ENCODE measurements around the gene C3orf20. TPM values are rescaled to one million over a fixed set of nuclear protein-coding genes. Genes with fewer than 3 reads are reported as not detected.

Gene C3orf20
- polyA plus RNA-seq, 1 donor from 2014 or later: not detected

DNA sequence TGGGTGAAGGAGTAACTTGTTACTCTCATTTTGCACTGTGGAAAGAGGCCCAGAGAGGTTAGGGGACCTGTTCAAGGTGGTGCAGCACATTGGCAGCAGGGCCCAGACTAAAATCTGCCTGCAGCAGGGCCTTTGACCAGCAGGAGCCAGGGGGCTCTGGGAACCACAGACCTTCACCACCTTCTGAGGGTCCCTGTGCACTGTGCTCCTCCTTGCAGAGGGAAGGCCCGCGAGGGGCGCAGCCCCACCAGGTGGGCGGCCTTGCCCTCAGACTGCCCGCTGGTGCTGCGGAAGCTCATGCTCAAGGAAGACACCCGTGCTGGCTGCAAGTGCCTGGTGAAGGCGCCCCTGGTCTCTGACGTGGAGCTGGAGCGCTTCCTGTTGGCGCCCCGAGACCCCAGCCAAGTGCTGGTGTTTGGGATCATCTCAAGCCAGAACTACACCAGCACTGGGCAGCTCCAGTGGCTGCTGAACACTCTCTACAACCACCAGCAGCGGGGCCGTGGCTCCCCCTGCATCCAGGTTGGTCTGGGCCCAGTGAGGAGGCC, 82.3 kb downstream of the C3orf20 start:
- Histone ChIP-seq H3K79me2 (replicated peaks; ENCODE audit: insufficient read depth, low read length) (no peaks in the 10 kb centered on the region), H2AFZ (ENCODE audit: low read depth, low read length) (no peak overlapping the region), H4K20me1 (ENCODE audit: insufficient read depth) (no peaks in the 10 kb centered on the region), H3K4me2 (ENCODE audit: low read length) (no peak overlapping the region), H3K27ac (ENCODE audit: low read length) (no peak overlapping the region), H3F3A (ENCODE audit: insufficient read depth, low read length, poor library complexity, severe bottlenecking) (no peaks in the 10 kb centered on the region), H3K9me2 (ENCODE audit: insufficient read depth, low read length) (no peaks in the 10 kb centered on the region), H3K27me3 (ENCODE audit: insufficient read depth, low read depth, low read length) (no peaks in the 10 kb centered on the region), H3K36me3 (ENCODE audit: insufficient read depth, low read length) (no peaks in the 10 kb centered on the region), H3K9ac (ENCODE audit: low read length) (no peak overlapping the region), H3K9me3 (ENCODE audit: low read length) (no peaks in the 10 kb centered on the region), H3K4me3 (ENCODE audit: low read length) (no peak overlapping the region)
- TF ChIP-seq EZH2 (IDR thresholded peaks at IDR 0.05; ENCODE audit: borderline replicate concordance, insufficient read depth, low read length, poor library complexity, severe bottlenecking): no peak
- no peak for TF ChIP-seq MXI1 (conservative IDR thresholded peaks at IDR 0.05; ENCODE audit: poor library complexity, severe bottlenecking)
- TF ChIP-seq SMC3 (conservative IDR thresholded peaks at IDR 0.05; ENCODE audit: poor library complexity): no peak

GRCh38 chr3:14758297-14758696, 83.4 kb downstream of the C3orf20 start:
- no peaks in the 10 kb centered on the region for H3K79me2 ChIP-seq (replicated peaks; ENCODE audit: insufficient read depth, low read length)
- H3K9ac ChIP-seq (ENCODE audit: low read length): no peak overlapping the region
- H2AFZ ChIP-seq (ENCODE audit: low read depth, low read length): no peak overlapping the region
- no peaks in the 10 kb centered on the region for H3K9me2 ChIP-seq (ENCODE audit: insufficient read depth, low read length)
- no peaks in the 10 kb centered on the region for H3K27me3 ChIP-seq (ENCODE audit: insufficient read depth, low read depth, low read length)
- TF ChIP-seq CTCF (IDR thresholded peaks at IDR 0.05; ENCODE audit: poor library complexity, severe bottlenecking): no peak
- TF ChIP-seq RAD21 (conservative IDR thresholded peaks at IDR 0.05): no peak
- TF ChIP-seq POLR2AphosphoS5 (IDR thresholded peaks at IDR 0.05): no peak
- no peak for TF ChIP-seq EZH2 (IDR thresholded peaks at IDR 0.05; ENCODE audit: borderline replicate concordance, insufficient read depth, low read length, poor library complexity, severe bottlenecking)
- no peak for TF ChIP-seq TAF1 (IDR thresholded peaks at IDR 0.05; ENCODE audit: low read depth)
- TF ChIP-seq SMC3 (conservative IDR thresholded peaks at IDR 0.05; ENCODE audit: poor library complexity): no peak
- no peak for TF ChIP-seq EP300 (conservative IDR thresholded peaks at IDR 0.05; ENCODE audit: poor library complexity, severe bottlenecking)
- no peaks in the 10 kb centered on the region for H4K20me1 ChIP-seq (ENCODE audit: insufficient read depth)
- H3F3A ChIP-seq (ENCODE audit: insufficient read depth, low read length, poor library complexity, severe bottlenecking): no peaks in the 10 kb centered on the region
- H3K4me3 ChIP-seq (ENCODE audit: low read length): no peak overlapping the region
- H3K4me2 ChIP-seq (ENCODE audit: low read length): no peak overlapping the region
- no peaks in the 10 kb centered on the region for H3K36me3 ChIP-seq (ENCODE audit: insufficient read depth, low read length)
- H3K9me3 ChIP-seq (ENCODE audit: low read length): no peaks in the 10 kb centered on the region
- no peak overlapping the region for H3K27ac ChIP-seq (ENCODE audit: low read length)

GRCh38 chr3:14758959-14759358, 84.0 kb downstream of the C3orf20 start:
- no peaks in the 10 kb centered on the region for H3K27me3 ChIP-seq (ENCODE audit: insufficient read depth, low read depth, low read length)
- H3K36me3 ChIP-seq (ENCODE audit: insufficient read depth, low read length): no peaks in the 10 kb centered on the region
- H2AFZ ChIP-seq (ENCODE audit: low read depth, low read length): no peak overlapping the region
- H3K27ac ChIP-seq (ENCODE audit: low read length): no peak overlapping the region
- H3K9me2 ChIP-seq (ENCODE audit: insufficient read depth, low read length): no peaks in the 10 kb centered on the region
- no peaks in the 10 kb centered on the region for H3K79me2 ChIP-seq (replicated peaks; ENCODE audit: insufficient read depth, low read length)
- no peaks in the 10 kb centered on the region for H3F3A ChIP-seq (ENCODE audit: insufficient read depth, low read length, poor library complexity, severe bottlenecking)
- no peak for TF ChIP-seq SMC3 (conservative IDR thresholded peaks at IDR 0.05; ENCODE audit: poor library complexity)
- TF ChIP-seq TAF1 (IDR thresholded peaks at IDR 0.05; ENCODE audit: low read depth): no peak
- TF ChIP-seq EZH2 (IDR thresholded peaks at IDR 0.05; ENCODE audit: borderline replicate concordance, insufficient read depth, low read length, poor library complexity, severe bottlenecking): no peak
- no peak for TF ChIP-seq EP300 (conservative IDR thresholded peaks at IDR 0.05; ENCODE audit: poor library complexity, severe bottlenecking)
- TF ChIP-seq, protein P1, sequence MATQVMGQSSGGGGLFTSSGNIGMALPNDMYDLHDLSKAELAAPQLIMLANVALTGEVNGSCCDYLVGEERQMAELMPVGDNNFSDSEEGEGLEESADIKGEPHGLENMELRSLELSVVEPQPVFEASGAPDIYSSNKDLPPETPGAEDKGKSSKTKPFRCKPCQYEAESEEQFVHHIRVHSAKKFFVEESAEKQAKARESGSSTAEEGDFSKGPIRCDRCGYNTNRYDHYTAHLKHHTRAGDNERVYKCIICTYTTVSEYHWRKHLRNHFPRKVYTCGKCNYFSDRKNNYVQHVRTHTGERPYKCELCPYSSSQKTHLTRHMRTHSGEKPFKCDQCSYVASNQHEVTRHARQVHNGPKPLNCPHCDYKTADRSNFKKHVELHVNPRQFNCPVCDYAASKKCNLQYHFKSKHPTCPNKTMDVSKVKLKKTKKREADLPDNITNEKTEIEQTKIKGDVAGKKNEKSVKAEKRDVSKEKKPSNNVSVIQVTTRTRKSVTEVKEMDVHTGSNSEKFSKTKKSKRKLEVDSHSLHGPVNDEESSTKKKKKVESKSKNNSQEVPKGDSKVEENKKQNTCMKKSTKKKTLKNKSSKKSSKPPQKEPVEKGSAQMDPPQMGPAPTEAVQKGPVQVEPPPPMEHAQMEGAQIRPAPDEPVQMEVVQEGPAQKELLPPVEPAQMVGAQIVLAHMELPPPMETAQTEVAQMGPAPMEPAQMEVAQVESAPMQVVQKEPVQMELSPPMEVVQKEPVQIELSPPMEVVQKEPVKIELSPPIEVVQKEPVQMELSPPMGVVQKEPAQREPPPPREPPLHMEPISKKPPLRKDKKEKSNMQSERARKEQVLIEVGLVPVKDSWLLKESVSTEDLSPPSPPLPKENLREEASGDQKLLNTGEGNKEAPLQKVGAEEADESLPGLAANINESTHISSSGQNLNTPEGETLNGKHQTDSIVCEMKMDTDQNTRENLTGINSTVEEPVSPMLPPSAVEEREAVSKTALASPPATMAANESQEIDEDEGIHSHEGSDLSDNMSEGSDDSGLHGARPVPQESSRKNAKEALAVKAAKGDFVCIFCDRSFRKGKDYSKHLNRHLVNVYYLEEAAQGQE (IDR thresholded peaks at IDR 0.05; ENCODE audit: borderline replicate concordance): no peak
- no peak for TF ChIP-seq CTCF (IDR thresholded peaks at IDR 0.05; ENCODE audit: poor library complexity, severe bottlenecking)
- TF ChIP-seq MXI1 (conservative IDR thresholded peaks at IDR 0.05; ENCODE audit: poor library complexity, severe bottlenecking): no peak
- TF ChIP-seq POLR2AphosphoS5 (IDR thresholded peaks at IDR 0.05): no peak
- no peak for TF ChIP-seq RAD21 (conservative IDR thresholded peaks at IDR 0.05)
- no peaks in the 10 kb centered on the region for H4K20me1 ChIP-seq (ENCODE audit: insufficient read depth)
- no peaks in the 10 kb centered on the region for H3K9me3 ChIP-seq (ENCODE audit: low read length)
- no peak overlapping the region for H3K4me3 ChIP-seq (ENCODE audit: low read length)
- no peak overlapping the region for H3K9ac ChIP-seq (ENCODE audit: low read length)
- no peak overlapping the region for H3K4me2 ChIP-seq (ENCODE audit: low read length)

All from neural cell (in vitro differentiated cells).